CD8-positive, alpha-beta memory T cell (primary cell): ENCODE data around the gene GPC4. TPM values are rescaled to one million over a fixed set of nuclear protein-coding genes. Genes with fewer than 3 reads are reported as not detected.

Experiments
- CTCF ChIA-PET: fragments of 350-600 bp; sonication (Branson Sonifier 250); formaldehyde crosslinking; loops from one replicate; lab custom pipeline; 2021; ENCODE audit warnings: antibody characterized with exemption; lab: Charles Lee
- POLR2A ChIA-PET: fragments of 350-600 bp; sonication (Branson Sonifier 250); formaldehyde crosslinking; loops from one replicate; lab custom pipeline; 2021; ENCODE audit warnings: antibody characterized with exemption; lab: Charles Lee
- DNase-seq, 5 donors: peaks; one replicate each; pipeline versions ENCODE4 v3.0.0 to v3.0.0-alpha.2; 2020 to 2022; ENCODE audit warnings: mixed read lengths in 1 of 5
- H3K27ac ChIP-seq: one replicate; pipeline ENCODE4 v1.7.0; 2013; ENCODE audit warnings: low read depth, mild to moderate bottlenecking, low read length, moderate library complexity
- H3K27me3 ChIP-seq: 2 replicates; pipeline ENCODE4 v1.7.0; 2013; ENCODE audit warnings: low read length, mild to moderate bottlenecking; ENCODE audit not compliant: insufficient read depth, poor library complexity, severe bottlenecking
- H3K36me3 ChIP-seq: 2 replicates; pipeline ENCODE4 v1.7.0; 2013; ENCODE audit warnings: mild to moderate bottlenecking, low read length, moderate library complexity; ENCODE audit not compliant: insufficient read depth
- H3K4me1 ChIP-seq: 2 replicates; pipeline ENCODE4 v1.7.0; 2013; ENCODE audit warnings: mild to moderate bottlenecking, low read length, moderate library complexity; ENCODE audit not compliant: insufficient read depth
- H3K4me3 ChIP-seq: 2 replicates; pipeline ENCODE4 v1.7.0; 2013; ENCODE audit warnings: mild to moderate bottlenecking, low read length
- H3K9me3 ChIP-seq: 2 replicates; pipeline ENCODE4 v1.7.0; 2013; ENCODE audit warnings: mild to moderate bottlenecking, low read length
- H3K27ac Mint-ChIP-seq, 8 donors: one replicate each; pipeline ENCODE4 v1.8.0; 2020 to 2021; ENCODE audit warnings: mixed read lengths in 8 of 8, mild to moderate bottlenecking in 6 of 8, inconsistent platforms in 3 of 8, moderate library complexity in 3 of 8
- H3K27me3 Mint-ChIP-seq, 2 donors: one replicate each; pipeline ENCODE4 v1.8.0; 2020 to 2021; ENCODE audit warnings: mixed read lengths in 2 of 2, mild to moderate bottlenecking in 1 of 2, moderate library complexity in 1 of 2
- H3K36me3 Mint-ChIP-seq, 3 donors: one replicate each; pipeline ENCODE4 v1.8.0; 2020 to 2021; ENCODE audit warnings: mixed read lengths in 3 of 3, inconsistent platforms in 1 of 3, mild to moderate bottlenecking in 1 of 3
- H3K4me1 Mint-ChIP-seq, 3 donors: one replicate each; pipeline ENCODE4 v1.8.0; 2020 to 2021; ENCODE audit warnings: mixed read lengths in 3 of 3, inconsistent platforms in 1 of 3, mild to moderate bottlenecking in 1 of 3
- H3K4me3 Mint-ChIP-seq, 7 donors: one replicate each; pipeline ENCODE4 v1.8.0; 2020 to 2021; ENCODE audit warnings: mixed read lengths in 7 of 7, mild to moderate bottlenecking in 6 of 7, moderate library complexity in 4 of 7, inconsistent platforms in 2 of 7
- H3K9me3 Mint-ChIP-seq, 5 donors: one replicate each; pipeline ENCODE4 v1.8.0; 2020 to 2022; ENCODE audit warnings: mixed read lengths in 5 of 5, mild to moderate bottlenecking in 3 of 5, moderate library complexity in 2 of 5, inconsistent platforms in 1 of 5
- polyA plus RNA-seq: library from polyadenylated mRNA; unstranded; fragments of 300-500 nt; fragmentation: Illumina TruSeq; gene quantifications from one replicate; pipeline ENCODE4 v1.2.3, GENCODE V29; 2021
- total RNA-seq, 2 experiments: library from RNA; stranded (reverse); gene quantifications; one replicate each; pipeline ENCODE4 v1.2.3, GENCODE V29; 2021

GPC4 gene
- total and polyA plus RNA-seq, 3 experiments from 2014 or later: not detected

DNA sequence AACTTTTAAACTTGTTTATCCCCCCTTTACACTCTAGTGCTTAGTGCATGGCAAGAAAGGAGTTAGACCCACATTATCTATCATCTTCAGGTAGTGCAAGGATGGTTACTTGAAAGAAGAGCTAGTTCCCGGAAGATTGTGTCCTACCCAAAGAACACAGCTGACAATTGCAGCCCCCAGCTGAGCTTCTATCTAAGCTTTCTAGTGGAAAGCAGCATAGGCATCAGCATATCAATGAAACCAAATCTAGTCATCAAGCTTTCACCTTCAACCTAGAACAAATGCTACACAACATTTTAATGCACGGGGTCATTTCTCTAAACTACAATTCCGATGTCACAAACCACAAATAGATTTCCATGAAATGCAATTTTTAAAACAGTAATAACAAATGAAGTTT, 108.2 kb downstream of the GPC4 start:
- H3K27ac Mint-ChIP-seq: no peak overlapping the region

DNA sequence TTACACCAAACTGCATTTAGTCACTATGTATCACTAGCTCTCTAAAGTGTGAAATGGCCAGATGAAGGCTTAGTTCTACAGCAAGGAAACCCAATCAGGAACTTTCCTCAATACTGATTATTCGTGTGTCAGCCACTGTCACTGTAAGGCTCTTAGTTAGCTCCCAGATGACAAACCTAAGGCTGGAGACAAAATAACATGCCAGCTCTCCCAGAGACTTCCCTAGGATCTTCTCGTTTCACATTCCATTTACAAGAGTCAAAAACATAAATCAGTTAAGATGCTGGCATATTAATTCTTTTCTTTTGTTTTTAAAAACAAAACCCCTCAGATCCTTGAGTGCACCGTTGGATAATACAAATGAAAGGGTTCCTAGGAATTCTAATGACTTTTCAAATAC, 109.0 kb downstream of the GPC4 start:
- Mint-ChIP-seq H3K4me3 (no peak overlapping the region), H3K4me1 (no peaks in the 10 kb centered on the region), H3K9me3 (no peaks in the 10 kb centered on the region), H3K36me3 (no peaks in the 10 kb centered on the region), H3K27me3 (peaks cover 0 to 7% of the 10 kb centered on the region in 2 donors), H3K27ac (no peak overlapping the region)
- POLR2A ChIA-PET: no interaction called here
- Histone ChIP-seq H3K9me3 (no peaks in the 10 kb centered on the region), H3K27me3 (no peaks in the 10 kb centered on the region), H3K4me3 (no peak overlapping the region), H3K27ac (no peak overlapping the region), H3K4me1 (no peaks in the 10 kb centered on the region), H3K36me3 (no peaks in the 10 kb centered on the region)
- CTCF ChIA-PET: no interaction called here
- DNase-seq: no peak

More for the DNA sequence above, 108.2 kb downstream of the GPC4 start:
- H3K4me3 Mint-ChIP-seq: no peak overlapping the region
- no peaks in the 10 kb centered on the region for H3K4me1 Mint-ChIP-seq
- Histone ChIP-seq H3K9me3 (no peaks in the 10 kb centered on the region), H3K4me1 (no peaks in the 10 kb centered on the region), H3K4me3 (no peak overlapping the region), H3K27ac (no peak overlapping the region), H3K36me3 (no peaks in the 10 kb centered on the region), H3K27me3 (no peaks in the 10 kb centered on the region)
- H3K36me3 Mint-ChIP-seq: no peaks in the 10 kb centered on the region
- no peak for DNase-seq
- H3K27me3 Mint-ChIP-seq: peaks cover 0 to 9% of the 10 kb centered on the region in 2 donors
- ChIA-PET CTCF (no interaction called here), POLR2A (no interaction called here)
- H3K9me3 Mint-ChIP-seq: no peaks in the 10 kb centered on the region

DNA sequence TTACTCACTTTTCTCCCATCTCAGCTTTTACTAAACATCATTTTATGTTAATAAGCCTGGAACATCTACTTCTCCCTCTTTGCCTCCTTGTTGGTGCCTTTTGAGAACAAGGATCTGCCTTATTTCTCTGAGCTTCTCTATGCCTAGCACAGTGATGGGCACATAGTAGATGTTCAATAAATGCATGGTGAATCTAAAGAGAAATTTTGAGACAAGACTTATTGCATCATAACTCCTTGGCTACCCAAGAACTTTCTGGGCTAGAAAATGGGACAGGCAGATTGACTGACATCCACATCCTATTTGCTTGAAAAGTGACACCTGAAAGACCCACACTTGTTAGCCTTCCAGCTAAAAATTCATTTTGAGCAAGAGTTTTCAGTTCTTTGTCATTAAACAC, 109.9 kb downstream of the GPC4 start:
- Mint-ChIP-seq H3K9me3 (no peaks in the 10 kb centered on the region), H3K4me1 (no peaks in the 10 kb centered on the region), H3K4me3 (no peak overlapping the region), H3K36me3 (no peaks in the 10 kb centered on the region), H3K27me3 (peaks cover 0 to 6% of the 10 kb centered on the region in 2 donors), H3K27ac (no peak overlapping the region)
- ChIA-PET POLR2A (no interaction called here), CTCF (no interaction called here)
- Histone ChIP-seq H3K4me1 (no peaks in the 10 kb centered on the region), H3K36me3 (no peaks in the 10 kb centered on the region), H3K4me3 (no peak overlapping the region), H3K27me3 (no peaks in the 10 kb centered on the region), H3K27ac (no peak overlapping the region), H3K9me3 (no peaks in the 10 kb centered on the region)
- DNase-seq: no peak

DNA sequence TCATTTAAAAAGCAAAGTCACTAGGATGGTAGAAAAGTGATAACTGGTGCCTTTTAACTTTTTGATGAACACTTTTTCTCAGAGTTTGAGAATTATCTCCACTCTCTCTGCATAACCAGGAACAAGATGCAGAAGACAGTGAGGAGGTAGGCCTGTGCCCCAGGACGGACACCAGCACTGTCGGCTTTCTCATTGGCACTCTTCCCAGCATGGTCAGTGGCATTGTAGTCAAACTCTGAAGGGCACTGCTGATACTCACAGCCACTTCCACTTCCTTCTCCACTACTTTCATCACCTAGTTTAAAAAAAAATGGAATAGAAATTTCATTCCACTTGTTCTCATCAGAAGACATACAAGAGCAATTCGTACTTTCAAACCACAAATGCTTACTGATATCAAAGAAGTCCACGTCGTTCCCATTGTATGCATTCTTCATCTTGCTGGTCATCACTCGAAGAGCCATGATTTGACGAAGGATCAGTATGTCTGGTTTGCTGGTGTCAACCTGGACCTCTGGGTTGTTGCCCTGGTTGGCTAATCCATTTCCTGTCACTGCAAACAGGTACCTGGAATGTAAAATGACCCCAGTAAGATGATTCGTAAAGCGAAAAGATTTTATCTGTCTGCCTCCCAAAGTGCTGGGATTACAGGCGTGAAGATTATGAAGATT, 112.4 kb downstream of the GPC4 start:
- H3K36me3 ChIP-seq: no peaks in the 10 kb centered on the region
- Mint-ChIP-seq H3K4me1 (no peaks in the 10 kb centered on the region), H3K4me3 (no peak overlapping the region), H3K36me3 (no peaks in the 10 kb centered on the region), H3K27ac (no peak overlapping the region), H3K9me3 (no peaks in the 10 kb centered on the region), H3K27me3 (peaks cover 0 to 3% of the 10 kb centered on the region in 2 donors)
- DNase-seq: no peak
- ChIA-PET CTCF (no interaction called here), POLR2A (no interaction called here)
- no peaks in the 10 kb centered on the region for H3K9me3 ChIP-seq
- no peak overlapping the region for H3K27ac ChIP-seq
- no peak overlapping the region for H3K4me3 ChIP-seq
- H3K4me1 ChIP-seq: no peaks in the 10 kb centered on the region
- no peaks in the 10 kb centered on the region for H3K27me3 ChIP-seq

DNA sequence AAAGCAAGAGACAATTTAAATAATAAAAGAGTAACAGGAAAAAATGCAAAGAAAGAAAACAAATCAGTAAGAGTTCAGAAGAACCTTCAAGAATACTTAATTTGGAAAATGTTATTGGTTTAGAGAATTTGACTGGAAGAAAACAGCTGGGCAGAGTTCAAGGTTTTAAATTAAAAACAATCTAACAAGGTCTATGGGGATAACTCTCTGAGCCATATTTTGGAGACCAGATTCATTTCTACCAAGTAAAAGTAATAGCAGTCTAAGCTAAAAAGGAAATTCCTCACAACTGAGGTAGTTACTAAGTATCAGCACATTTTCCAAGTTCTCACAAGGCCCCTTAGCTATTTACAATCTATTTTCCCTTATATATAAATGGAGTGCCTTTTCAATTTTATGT, 114.7 kb downstream of the GPC4 start:
- H3K36me3 Mint-ChIP-seq: no peaks in the 10 kb centered on the region
- CTCF ChIA-PET: no interaction called here
- Histone ChIP-seq H3K4me3 (no peak overlapping the region), H3K36me3 (no peaks in the 10 kb centered on the region), H3K9me3 (no peaks in the 10 kb centered on the region), H3K27me3 (no peaks in the 10 kb centered on the region), H3K27ac (no peak overlapping the region), H3K4me1 (no peaks in the 10 kb centered on the region)
- no peak overlapping the region for H3K27ac Mint-ChIP-seq
- H3K4me1 Mint-ChIP-seq: no peaks in the 10 kb centered on the region
- H3K27me3 Mint-ChIP-seq: peaks cover 0 to 3% of the 10 kb centered on the region in 2 donors
- no peaks in the 10 kb centered on the region for H3K9me3 Mint-ChIP-seq
- POLR2A ChIA-PET: no interaction called here
- no peak overlapping the region for H3K4me3 Mint-ChIP-seq
- DNase-seq: no peak

DNA sequence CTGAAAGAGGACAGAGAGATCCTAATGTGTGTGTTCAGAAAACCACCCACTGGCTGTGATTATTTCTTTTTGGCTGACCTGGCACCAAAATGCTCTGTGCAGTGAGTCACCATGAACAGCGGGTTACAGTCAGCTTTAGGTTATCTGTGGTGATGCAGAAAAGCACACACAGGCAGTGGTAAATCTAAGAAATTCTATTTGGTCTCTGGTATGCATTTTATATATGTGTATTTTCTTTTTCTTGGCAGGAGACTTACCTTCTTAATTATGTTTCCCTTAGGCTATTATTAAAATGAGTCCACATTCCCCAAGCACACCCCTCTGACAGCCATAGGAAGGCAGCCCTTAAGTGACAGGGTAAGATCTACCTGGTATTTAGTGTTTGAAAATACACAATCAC, 118.0 kb downstream of the GPC4 start:
- ChIA-PET CTCF (no interaction called here), POLR2A (no interaction called here)
- Mint-ChIP-seq H3K36me3 (no peaks in the 10 kb centered on the region), H3K4me3 (no peak overlapping the region), H3K27me3 (peaks cover 0 to 8% of the 10 kb centered on the region in 2 donors), H3K4me1 (no peaks in the 10 kb centered on the region), H3K27ac (no peak overlapping the region), H3K9me3 (no peaks in the 10 kb centered on the region)
- no peak for DNase-seq
- Histone ChIP-seq H3K4me3 (no peak overlapping the region), H3K9me3 (no peaks in the 10 kb centered on the region), H3K36me3 (no peaks in the 10 kb centered on the region), H3K4me1 (no peaks in the 10 kb centered on the region), H3K27ac (no peak overlapping the region), H3K27me3 (no peaks in the 10 kb centered on the region)

DNA sequence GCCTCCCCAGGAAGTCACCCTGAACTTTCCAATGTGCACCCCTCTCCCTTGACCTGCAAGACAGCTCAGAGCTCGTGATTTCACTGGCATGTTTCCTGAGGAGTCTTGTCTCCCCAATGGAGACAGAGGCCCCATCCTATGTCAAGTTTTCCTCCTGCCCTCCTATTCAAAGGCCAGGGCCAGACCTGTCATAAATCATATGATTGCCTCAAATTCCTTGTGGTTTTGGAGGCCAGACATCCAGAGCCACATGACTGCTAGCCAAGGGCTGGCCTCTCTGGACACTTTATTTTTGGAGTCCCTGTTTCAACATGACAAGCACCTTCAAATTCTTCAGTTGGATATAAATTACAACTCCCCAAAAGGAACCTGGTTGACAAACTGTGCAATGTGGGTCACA, 121.2 kb downstream of the GPC4 start:
- H3K36me3 Mint-ChIP-seq: no peaks in the 10 kb centered on the region
- H3K4me3 Mint-ChIP-seq: no peak overlapping the region
- H3K27me3 ChIP-seq: no peaks in the 10 kb centered on the region
- H3K27ac ChIP-seq: no peak overlapping the region
- POLR2A ChIA-PET: no interaction called here
- CTCF ChIA-PET: no interaction called here
- H3K4me1 ChIP-seq: no peaks in the 10 kb centered on the region
- H3K9me3 ChIP-seq: no peaks in the 10 kb centered on the region
- no peak overlapping the region for H3K4me3 ChIP-seq
- H3K36me3 ChIP-seq: no peaks in the 10 kb centered on the region
- no peak overlapping the region for H3K27ac Mint-ChIP-seq
- DNase-seq: no peak
- peaks cover 0 to 2% (median 0%) of the 10 kb centered on the region in 5 donors for H3K9me3 Mint-ChIP-seq
- no peaks in the 10 kb centered on the region for H3K4me1 Mint-ChIP-seq
- H3K27me3 Mint-ChIP-seq: peaks cover 0 to 8% of the 10 kb centered on the region in 2 donors

DNA sequence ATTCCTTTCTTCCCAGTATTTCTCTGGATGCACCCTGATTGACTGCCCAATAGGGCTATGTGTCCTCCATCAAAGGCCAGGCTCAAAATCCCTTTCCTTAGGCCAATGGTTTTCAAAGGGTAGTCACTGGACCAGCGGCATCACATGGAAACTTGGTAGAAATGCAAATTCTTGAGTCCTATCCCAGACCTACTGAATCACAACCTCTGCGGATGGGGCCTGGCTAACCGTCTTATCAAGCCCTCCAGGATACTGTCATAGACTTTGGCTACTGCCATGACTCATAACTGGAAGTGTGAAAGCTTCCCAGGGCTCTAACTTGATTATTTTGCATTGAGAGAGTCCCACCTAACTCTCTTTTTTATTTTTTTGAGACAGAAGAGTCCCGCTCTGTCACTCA, 125.2 kb downstream of the GPC4 start:
- no peak overlapping the region for H3K27ac ChIP-seq
- H3K9me3 Mint-ChIP-seq: peaks cover 0 to 2% (median 0%) of the 10 kb centered on the region in 5 donors
- no peaks in the 10 kb centered on the region for H3K4me1 ChIP-seq
- H3K27ac Mint-ChIP-seq: no peak overlapping the region
- peaks cover 0 to 2% of the 10 kb centered on the region in 2 donors for H3K27me3 Mint-ChIP-seq
- no peaks in the 10 kb centered on the region for H3K4me1 Mint-ChIP-seq
- H3K36me3 ChIP-seq: no peaks in the 10 kb centered on the region
- ChIA-PET POLR2A (no interaction called here), CTCF (no interaction called here)
- no peaks in the 10 kb centered on the region for H3K9me3 ChIP-seq
- H3K27me3 ChIP-seq: no peaks in the 10 kb centered on the region
- no peak for DNase-seq
- no peak overlapping the region for H3K4me3 Mint-ChIP-seq
- H3K36me3 Mint-ChIP-seq: no peaks in the 10 kb centered on the region
- H3K4me3 ChIP-seq: no peak overlapping the region
